Gastrocnemius medialis (tissue), 4 donors: Measurements from ENCODE around the gene KCNIP3.

Experiments
- CTCF ChIP-seq, 5 experiments: fragments of 450-650 bp in 3 of 5; fragments of 200-600 bp in 2 of 5; sonication (generic) in 2 of 5; IDR thresholded peaks in 4 of 5; conservative IDR thresholded peaks in 1 of 5; 1 replicate in 4 of 5; 2 replicates in 1 of 5; pipeline ENCODE4 v1.5.1; 2016 to 2019; ENCODE audit warnings: antibody characterized with exemption in 5 of 5, mild to moderate bottlenecking in 3 of 5, moderate library complexity in 3 of 5
- POLR2A ChIP-seq, 2 donors: fragments of 450-650 bp; IDR thresholded peaks; one replicate each; pipeline ENCODE4 v1.6.1; 2017; ENCODE audit warnings: antibody characterized with exemption in 2 of 2, mild to moderate bottlenecking in 2 of 2, moderate library complexity in 2 of 2

- no peak for TF ChIP-seq CTCF (IDR thresholded peaks at IDR 0.05 in 4 of 5, conservative IDR thresholded peaks at IDR 0.05 in 1 of 5)
- no peak for TF ChIP-seq POLR2A (IDR thresholded peaks at IDR 0.05)
These were observed 59.9 kb downstream of the KCNIP3 start for GRCh38 chr2:95356821-95357700.
